HG02588 (cell line): ENCODE measurements around the gene CSNK2A2.
A peak's percentile ranks its signal among the peaks of the same experiment; 100 is the strongest.

Source experiments
- ATAC-seq: cut with Tn5 transposase; IDR thresholded peaks from one replicate; pipeline ENCODE4 v1.9.1; 2021; ENCODE audit warnings: mild to moderate bottlenecking, moderate library complexity; ENCODE audit not compliant: unreplicated experiment

CSNK2A2 gene

DNA sequence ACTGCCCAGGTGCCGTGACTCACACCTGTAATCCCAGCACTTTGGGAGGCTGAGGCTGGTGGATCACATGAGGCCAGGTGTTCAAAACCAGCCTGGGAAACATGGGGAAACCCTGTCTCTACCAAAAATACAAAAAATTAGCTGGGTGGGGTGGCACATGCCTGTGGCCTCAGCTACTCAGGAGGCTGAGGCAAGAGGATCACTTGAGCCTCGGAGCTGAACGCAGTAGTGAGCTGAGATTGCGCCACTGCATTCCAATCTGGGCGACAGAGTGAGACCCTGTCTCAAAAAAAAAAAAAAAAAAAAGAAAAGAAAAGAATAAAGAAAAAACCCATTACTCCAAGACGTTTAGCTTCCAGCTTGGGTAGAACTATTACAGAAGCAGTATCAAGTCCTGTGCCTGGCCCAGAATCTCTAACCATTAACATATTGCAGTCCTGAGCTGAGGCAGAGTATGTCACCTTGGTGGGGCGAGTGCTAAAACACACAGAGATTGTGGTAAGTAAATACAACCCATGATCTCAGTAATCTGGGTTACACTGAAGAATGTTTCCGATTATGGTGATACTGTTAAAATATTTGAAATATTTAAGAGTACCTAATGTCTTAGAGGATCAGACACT lies 45.5 kb downstream of the CSNK2A2 start:
- ATAC-seq = no peak

DNA sequence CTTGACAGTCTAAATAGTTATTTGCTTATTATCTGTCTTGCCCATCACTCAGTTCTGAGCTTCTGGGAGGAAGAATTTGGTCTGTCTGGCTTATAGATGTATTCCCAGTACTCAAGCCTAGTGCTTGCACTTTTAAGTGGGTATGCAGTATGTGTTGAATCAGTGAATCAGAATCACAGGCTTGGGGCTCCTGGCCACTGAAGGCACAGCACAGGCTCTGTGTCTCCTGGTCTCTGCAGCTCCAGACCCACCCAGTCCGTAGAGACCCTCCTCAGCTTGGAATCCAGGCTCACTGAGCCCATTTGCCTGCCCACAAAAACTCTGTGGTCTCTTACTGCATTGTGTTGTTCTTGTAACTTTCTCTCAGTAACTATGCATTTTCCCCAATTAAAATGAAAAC lies 49.4 kb downstream of the CSNK2A2 start:
- ATAC-seq = no peak

DNA sequence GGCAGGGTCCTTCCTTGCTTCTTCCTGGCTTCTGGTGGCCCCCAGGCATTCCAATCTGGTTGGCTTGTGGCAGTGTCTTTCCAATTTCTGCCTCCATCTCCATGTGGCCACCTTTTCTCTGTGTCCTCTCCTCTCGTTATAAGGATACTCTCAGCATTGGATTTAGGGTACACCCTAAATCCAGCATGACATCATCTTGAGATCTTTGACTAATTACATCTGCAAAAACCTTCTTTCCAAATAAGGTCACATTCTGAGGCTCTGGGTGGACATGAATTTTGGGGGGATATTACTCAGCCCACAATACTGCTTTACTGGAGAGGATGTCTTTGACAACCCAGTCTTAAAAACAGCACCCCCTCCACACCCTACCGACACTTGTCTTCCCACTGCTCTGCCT lies 49.8 kb downstream of the CSNK2A2 start:
- no peak for ATAC-seq

DNA sequence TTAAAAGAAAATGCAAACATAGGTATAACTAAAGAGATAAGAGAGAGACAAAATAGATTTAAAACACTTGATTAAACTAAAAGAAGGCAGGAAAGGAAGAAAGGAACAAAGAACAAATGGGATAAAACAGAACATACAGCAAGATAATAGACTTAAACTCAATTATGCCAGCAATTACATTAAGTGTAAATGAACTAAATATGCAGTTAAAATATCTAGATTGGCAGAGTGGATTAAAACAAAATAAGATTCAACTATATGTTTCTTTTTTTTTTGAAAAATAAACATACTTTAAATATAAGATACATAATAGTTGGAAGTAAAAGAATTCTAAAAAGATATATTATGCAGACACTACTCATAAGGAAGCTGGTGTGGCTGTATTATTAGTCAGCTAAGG lies 59.1 kb downstream of the CSNK2A2 start:
- no peak for ATAC-seq

DNA sequence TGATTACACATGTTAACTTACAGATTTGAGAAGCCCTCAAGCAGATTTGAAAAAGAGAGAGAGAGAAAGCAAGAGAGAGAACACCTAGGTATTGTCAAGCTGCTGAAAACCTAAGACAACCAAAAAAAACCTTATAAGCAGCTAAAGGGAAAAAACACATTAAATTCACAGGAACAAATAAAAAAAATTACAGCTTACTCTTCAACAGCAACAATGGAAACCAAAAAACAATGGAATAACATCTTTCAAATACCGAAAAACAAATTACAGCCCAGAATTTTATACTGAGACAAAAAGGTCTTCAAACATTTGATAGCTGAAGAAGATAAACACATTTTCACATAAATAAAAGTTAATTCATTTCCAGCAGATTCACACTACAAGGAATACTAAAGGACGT lies 60.3 kb downstream of the CSNK2A2 start:
- ATAC-seq = no peak

DNA sequence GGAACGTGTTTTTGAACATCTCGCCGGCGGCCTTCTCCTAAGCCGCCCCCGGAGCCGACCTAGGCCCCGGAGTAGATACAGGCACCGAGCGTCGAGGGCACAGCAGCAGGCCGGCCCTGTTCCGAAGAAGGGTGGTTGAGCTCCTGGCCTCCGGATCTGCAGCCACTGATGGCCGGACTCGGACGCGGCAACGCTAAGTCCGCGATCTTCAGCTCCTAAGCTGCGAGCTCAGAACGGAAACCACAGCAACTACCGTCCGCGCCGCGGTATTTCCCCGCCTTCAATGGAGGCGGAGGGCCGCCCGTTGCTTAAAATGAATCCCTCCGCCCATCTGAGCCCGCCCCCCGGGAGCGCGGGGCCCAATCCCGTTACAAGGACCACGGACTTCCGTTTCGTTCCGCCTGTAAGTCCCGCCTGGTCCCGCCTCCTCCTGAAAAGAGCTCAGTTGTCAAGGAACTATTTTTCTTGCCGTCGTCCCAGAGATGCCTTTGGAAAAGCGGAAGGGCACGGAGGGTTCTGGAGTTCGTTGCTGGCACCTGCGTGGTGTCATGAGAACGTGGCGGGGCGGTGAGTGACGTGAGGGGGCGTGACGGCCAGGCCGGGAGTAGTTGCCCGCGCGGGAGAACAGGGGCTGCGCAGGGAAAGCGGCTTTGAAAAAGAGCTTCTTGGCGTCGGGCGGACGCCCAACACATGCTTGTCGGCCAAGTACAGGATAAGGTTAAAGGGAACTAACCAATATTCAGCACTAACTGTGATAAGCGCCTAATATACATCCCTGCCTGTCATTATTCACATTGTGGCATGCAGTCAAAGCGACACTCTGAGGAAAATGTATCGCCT lies 68.6 kb downstream of the CSNK2A2 start, which contains the start of gene CFAP20:
CFAP20 (minus strand) TSS at position 285 of the 840 bp plus-strand sequence; CDS start at position 19, 266 bp downstream.
- ATAC-seq = peak; percentile 87

DNA sequence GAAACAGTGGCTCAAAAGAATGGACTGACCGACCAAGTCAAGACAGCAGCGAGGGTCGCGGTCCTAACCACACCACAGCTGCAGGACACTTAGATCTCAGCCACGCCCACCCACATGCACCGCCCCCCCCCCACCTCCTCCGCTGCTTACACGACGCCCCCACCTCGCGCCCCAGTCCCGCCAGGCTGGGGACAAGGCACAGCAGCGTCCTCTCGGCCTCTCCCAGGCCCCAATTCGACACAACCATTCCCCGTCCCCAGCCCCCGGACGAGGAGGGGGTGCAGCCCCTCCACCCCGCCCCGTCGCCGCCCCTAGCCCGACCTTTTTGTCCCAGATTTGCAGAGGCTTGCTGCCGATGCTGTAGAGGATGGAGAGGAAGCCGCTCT lies 69.2 kb downstream of the CSNK2A2 start:
- ATAC-seq = no peak

DNA sequence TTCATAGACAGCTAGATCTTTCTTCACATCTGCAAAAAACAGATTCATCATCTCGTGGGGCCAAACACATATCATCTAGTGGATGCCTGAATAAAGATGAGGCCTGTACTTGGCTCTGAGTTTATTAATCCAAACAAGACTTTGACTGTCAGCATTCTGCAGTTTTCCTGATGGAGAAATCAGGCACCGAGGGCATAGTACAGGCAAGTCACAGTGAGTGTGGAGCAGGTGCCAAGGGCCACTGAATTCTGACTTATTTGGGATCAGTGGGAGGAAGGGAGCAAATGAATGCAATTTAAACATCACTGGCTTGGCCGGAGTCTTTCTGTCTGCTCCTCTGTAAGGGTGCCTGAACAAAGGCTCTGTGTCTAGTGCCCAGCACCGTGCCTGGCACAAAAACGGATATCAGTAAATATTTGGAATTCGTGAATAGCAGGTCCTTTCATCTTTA lies 69.7 kb downstream of the CSNK2A2 start:
- ATAC-seq = no peak

DNA sequence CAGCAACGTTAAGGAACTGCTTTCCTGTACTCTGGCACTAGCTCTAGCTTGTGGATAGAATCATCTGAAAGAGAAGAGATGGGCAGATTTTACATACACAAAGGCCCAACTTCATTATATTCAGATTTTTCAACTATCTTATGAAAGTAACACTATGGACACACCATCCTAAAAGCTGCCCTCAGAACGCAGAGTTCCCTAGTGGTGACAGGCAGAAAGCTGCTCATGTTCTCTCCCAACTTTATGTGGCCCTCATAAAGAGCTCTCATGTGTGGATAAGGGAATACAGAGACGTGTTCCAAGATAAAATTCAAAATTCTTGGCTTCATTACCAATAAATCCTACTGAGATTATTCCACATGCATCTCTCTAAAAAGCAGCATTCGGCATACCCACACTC lies 70.3 kb downstream of the CSNK2A2 start:
- no peak for ATAC-seq

DNA sequence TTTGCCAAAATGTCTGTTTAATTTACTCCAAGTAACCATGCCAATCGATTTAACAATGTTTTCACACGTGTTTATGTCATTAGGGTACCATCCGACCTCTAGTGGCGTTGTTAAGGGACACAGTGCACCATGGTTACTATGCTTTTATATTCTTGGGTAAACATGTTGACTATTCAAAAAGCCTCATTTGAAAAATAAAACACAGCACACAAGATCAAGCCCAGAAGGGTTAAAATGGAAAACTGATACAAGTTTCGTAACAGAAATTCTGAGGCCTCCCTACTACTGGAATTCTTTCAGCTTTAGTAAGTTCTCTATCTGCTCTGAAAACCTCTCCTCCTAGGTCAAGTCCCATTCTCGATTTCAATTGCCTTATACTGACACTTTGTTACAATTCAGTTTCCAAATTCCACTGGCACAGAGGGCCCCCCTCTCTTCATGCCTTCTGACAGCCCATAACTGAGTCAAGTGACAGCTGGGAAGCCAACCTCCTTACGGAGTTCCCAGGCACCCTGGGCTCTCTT lies 70.8 kb downstream of the CSNK2A2 start:
- ATAC-seq = no peak

DNA sequence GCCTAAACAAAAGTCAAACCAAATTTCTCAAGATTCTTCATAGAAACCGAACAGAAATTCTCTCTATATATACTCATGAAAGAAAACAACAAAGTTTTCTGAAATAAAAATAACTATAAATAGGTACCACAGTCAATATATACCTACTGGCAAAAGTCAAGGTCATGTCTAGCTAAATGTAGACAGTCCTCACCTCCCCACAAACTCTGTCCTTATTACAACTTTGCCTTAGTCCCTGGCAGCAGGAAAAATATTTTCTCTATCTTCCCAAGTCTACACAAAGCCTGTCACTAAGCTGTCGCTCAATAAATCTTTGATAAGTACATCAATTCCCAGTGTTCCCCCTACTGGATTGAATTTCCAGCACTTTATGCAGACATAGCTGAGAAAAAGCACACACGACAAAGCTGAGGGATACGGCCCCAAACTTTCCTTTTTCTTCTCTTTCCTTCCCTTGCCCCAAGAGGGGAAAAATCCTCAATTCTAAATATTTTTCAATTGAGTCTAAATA lies 71.4 kb downstream of the CSNK2A2 start:
- no peak for ATAC-seq

DNA sequence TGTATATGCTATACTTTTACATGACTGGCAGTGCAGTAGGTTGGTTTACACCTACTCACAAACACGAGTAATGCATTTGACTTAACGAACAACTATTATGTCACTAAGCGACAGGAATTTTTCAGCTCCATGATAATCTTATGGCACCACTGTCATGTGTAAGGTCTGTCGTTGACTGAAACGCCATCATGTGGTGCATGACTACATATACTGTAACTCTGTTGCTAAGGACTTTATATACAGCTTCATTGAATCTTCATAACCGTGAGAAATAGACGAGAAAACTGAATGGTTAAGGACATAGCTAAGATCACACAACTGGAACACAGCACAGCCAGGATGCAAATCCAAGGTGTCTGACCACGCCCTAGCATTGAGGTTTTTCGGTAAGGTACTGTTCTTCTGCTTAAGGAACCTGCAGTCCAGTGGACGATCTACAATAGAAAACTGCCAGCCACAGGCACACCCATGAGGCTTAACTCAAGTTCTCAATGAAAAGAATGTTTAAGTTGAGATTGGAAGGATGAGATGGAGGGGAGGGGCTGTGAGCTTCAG lies 72.0 kb downstream of the CSNK2A2 start:
- no peak for ATAC-seq

DNA sequence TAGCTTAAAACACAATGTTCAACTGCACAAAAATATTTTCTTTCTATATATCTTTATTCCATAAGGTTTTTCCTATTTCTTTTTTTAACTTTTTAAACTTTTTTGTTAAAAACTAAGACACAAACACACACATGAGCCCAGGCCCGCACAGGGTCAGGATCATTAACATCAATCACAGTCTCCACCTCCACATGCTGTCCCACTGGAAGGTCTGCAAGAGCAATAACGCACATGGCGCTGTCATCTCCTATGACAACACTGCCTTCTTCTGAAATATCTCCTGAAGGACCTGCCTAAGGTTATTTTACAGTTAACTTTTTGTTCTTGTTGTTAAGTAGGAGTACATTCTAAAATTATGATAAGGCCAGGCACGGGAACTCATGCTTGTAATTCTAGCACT lies 72.9 kb downstream of the CSNK2A2 start:
- no peak for ATAC-seq

DNA sequence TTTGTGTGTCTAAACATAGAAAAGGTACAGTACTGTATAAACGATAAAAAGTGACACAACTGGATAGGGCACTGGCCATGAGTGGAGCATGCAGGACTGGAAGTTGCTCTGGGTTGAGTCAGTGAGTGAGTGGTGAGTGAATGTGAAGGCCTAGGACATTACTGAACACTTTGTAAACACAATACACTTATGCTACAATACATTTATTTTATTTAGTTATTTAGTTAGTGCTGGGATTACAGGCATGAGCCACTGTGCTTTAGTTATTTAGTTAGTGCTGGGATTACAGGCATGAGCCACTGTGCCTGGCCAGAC lies 73.3 kb downstream of the CSNK2A2 start:
- ATAC-seq = no peak

DNA sequence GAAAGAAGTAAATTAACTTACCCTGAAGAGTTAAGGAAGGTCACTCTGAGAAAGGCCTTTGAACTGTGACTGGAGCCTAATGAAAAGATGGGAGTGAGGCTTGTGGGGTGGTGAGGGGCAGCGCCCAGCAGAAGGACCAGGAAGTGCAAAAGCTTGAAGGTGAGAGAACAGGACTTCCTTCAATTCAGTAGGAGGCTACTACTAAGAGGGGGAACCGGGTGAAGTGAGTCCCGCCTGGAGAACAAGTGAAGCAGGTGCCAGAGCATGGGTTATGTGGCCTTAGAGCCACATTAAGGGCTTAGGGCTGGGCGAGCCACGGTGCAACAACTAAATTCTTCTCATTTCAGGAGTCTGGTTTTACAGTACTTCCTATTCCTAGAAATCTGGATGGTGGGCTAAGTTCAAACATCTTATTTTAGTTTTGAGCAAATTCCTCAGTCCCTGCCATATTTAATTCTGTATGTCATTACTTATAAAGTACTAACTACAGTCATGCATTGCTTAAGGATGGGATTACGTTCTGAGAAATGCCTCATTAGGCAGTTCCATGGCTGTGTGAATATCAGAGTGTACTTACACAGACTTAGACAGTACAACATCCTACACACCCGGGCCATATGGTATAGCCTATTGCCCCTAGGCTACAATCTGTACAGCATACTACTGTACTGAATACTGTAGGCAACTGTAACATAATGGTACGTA lies 73.9 kb downstream of the CSNK2A2 start:
- no peak for ATAC-seq

DNA sequence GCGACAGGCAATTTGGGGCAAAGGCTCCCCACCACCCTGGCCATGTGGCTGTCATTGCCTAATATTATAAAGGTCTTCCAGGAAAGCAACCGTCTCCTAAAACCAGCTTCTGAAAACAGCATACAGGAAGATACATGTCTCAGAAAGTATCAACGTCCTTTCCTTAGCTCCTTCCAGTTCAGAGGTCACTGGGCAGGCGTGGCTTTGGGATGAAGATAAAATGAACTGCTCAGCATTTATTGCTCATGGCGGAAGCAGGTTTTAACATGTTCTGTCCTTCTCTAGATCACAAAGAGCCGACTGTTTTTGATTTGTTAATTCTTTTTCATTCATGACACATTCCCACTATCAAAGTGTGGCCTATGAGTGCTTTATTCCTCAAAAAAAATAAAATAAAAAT lies 76.8 kb downstream of the CSNK2A2 start:
- no peak for ATAC-seq

DNA sequence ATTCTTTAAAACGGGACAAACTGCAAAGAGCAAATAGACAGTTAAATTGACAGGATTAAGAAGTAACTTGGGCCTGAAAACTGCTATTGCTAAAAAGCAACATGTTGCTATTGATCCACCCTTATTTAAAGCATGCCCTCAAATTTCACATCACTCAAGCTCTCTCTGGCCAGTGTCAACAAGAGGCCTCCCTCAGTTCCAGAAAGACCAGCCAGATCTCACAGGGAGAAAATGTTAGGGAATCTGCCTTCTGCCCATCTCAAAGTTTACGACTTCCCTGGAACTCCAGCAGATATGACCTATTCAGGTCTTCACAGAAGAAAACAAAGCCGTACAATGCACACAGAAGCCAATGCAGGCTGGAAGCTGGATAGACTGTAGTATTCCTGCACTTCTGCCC lies 77.7 kb downstream of the CSNK2A2 start:
- no peak for ATAC-seq

DNA sequence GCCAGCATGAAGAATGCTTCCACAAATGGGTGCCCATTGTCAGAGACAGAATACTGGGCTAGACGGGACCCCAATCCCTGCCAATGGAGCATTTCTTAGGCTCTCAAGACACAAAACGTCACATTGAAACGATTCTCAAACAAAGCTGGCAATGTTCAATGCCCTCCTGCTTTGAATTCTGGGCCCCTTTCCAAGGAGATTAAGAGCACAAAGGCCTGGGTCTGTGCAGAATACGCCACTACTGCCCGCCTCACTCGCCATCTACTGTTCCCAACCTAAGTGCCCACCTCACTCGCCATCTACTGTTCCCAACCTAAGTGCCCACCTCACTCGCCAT lies 78.4 kb downstream of the CSNK2A2 start:
- ATAC-seq = no peak

DNA sequence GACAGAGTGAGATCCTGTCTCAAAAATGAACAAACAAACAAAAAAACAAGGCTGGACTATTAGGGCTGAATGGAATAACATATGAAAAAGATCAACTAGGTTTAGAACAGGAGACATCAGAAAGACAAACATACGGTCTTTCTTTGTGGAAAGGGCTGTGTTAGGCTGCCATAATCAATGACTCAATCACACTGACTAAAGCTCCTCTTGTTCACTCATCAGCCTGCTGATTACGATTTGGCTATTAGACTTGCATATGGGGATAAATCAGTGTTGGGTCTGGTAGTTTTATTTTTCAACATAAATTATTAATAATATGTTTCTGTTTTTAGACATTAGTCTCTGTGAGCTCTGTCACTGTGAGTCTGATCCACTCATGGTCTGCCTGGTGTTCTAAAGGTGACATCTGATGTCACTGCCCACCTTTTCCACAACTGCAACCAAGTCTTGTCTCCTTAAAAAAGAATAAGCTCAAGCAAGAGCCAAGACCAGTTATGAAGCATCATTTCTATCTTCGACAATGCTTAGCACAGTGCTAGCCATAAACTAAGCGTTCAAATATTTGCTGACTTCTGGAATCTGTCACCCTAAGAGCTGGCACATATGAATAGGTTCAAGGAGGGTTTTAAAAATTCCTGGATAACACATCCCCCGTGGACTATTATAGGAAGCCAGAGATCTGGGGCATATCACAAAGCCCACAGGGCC lies 79.0 kb downstream of the CSNK2A2 start:
- ATAC-seq = no peak

DNA sequence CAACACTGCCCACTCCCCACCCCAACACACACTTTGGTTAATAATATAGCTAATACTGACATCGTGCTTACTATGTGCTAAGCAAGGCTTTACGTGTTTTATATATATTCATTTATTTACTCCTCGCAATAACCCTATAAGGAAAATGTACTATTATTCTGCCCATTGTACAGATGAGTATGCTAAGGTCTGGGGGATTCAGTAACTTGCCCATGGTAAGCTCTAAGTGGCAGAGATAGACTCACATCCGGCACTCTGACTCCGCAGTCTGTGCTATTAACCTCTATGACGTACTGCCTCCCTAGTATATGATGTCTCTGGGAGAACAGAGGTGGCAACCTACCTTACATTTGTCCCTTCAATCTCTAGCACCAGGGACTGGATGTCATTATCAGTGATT lies 81.4 kb downstream of the CSNK2A2 start:
- no peak for ATAC-seq

DNA sequence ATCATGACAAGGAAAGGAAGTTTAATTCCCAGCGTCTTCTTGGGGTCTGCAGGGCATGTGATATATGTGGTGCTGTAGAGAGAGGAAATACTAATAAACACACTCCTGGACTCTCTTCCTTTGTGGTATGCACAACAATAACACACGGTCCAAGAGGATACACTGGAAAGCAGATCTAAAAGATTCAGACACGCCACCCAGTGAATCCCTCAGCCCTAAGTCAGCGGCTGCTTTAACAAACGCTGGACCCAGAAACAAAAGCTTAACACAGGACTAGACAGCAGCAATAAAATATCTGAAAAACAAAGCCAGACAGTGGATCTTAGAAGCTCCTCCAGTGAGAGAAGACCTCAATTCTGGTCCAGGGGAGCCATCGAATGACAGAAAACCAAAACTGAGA lies 81.8 kb downstream of the CSNK2A2 start:
- no peak for ATAC-seq
